ENCODE results near the gene TRUB2. TPM values are rescaled to one million over a fixed set of nuclear protein-coding genes. Genes with fewer than 3 reads are reported as not detected.

Gene TRUB2
- total and polyA plus RNA-seq, 4 donors: 14.6 to 28.9 (median 17.2) TPM

DNA sequence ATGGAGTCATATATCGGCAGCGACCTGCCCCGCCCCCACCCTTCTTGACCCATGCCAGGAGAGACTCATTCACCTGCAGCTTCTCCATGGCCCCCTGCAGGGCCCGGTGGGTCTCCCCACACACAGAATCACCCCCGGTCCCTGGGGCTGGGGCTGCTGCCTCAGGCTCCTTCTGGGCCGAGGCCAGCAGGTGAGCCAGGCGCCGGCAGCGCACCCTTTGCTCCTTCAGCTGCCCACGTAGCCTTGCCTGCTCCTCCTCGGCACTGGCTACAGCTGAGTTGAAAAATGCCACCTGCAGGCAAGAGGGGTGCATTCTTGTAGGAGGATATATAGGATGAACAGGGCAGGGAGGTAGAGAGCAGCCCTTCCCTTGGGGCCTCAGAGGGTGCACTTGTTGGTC, 64.3 kb downstream of the TRUB2 start:
- H3K4me3 ChIP-seq: no peak overlapping the region
- DNase-seq (no peak), ATAC-seq (ENCODE audit: insufficient read depth, low FRiP score) (no peak)
- no peaks in the 10 kb centered on the region for H3K4me1 ChIP-seq (ENCODE audit: control insufficient read depth in 5 of 5, insufficient read depth in 5 of 5, low read length in 5 of 5)
- TF ChIP-seq, protein P1, sequence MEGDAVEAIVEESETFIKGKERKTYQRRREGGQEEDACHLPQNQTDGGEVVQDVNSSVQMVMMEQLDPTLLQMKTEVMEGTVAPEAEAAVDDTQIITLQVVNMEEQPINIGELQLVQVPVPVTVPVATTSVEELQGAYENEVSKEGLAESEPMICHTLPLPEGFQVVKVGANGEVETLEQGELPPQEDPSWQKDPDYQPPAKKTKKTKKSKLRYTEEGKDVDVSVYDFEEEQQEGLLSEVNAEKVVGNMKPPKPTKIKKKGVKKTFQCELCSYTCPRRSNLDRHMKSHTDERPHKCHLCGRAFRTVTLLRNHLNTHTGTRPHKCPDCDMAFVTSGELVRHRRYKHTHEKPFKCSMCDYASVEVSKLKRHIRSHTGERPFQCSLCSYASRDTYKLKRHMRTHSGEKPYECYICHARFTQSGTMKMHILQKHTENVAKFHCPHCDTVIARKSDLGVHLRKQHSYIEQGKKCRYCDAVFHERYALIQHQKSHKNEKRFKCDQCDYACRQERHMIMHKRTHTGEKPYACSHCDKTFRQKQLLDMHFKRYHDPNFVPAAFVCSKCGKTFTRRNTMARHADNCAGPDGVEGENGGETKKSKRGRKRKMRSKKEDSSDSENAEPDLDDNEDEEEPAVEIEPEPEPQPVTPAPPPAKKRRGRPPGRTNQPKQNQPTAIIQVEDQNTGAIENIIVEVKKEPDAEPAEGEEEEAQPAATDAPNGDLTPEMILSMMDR (IDR thresholded peaks at IDR 0.05; ENCODE audit: control extremely low read depth, extremely low read depth): no peak
- H3K27me3 ChIP-seq (ENCODE audit: control insufficient read depth in 3 of 3, insufficient read depth in 3 of 3, low read length in 2 of 3): no peaks in the 10 kb centered on the region
- WGBS, 2 donors: 91 to 94% methylated on average over 11 of the region's 11 CpGs
- no peak overlapping the region for H3K9ac ChIP-seq (ENCODE audit: insufficient read depth in 1 of 2, low read length in 2 of 2)
- H3K27ac ChIP-seq (ENCODE audit: low read depth in 1 of 2, low read length in 1 of 2): no peak overlapping the region
- no peaks in the 10 kb centered on the region for H3K9me3 ChIP-seq (ENCODE audit: control insufficient read depth in 4 of 4, insufficient read depth in 3 of 4, low read length in 3 of 4)
- peaks cover 23 to 57% (median 30%) of the 10 kb centered on the region in 4 donors for H3K36me3 ChIP-seq (ENCODE audit: control insufficient read depth in 4 of 4, insufficient read depth in 4 of 4, low read length in 4 of 4)

DNA sequence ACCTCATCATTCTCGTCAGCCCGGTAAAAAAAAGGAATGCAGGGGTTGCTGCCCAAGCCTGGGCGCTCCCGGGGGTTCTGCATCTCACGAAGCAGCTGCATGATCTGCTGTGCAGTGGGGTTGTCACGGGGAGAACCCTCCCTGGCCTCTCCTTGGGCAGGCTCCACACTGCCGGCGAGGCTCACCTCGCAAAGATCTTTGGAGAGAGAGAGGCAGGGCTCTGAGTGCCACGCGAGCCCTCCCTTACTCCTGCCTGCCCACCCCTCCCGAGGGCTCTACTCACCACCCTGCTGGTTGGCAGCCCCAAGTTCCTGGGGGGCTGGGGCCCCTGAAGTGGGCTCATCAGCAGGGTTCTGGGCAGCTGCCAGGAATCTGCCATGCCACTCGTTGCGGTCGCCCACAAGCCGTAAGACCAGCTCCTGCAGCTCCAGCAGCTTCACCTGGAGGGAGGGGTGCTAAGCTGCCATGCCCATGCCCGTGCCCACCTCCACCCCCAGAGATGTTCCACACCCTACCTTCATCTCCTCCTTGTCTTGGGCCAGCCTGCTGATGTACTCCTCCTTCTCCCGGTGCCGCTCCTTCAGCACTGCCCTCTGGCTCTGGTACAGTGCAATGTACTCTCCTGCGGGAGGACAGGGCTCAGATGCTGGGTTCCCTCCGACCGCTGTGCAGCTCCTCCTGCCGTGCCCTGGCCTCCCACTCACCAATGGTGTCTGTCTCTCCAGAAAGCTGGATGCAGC, 65.0 kb downstream of the TRUB2 start:
- Histone ChIP-seq H3K9ac (ENCODE audit: insufficient read depth in 1 of 2, low read length in 2 of 2) (no peak overlapping the region), H3K27me3 (ENCODE audit: control insufficient read depth in 3 of 3, insufficient read depth in 3 of 3, low read length in 2 of 3) (no peaks in the 10 kb centered on the region), H3K36me3 (ENCODE audit: control insufficient read depth in 4 of 4, insufficient read depth in 4 of 4, low read length in 4 of 4) (peaks cover 23 to 50% (median 25%) of the 10 kb centered on the region in 4 donors), H3K4me3 (no peak overlapping the region), H3K9me3 (ENCODE audit: control insufficient read depth in 4 of 4, insufficient read depth in 3 of 4, low read length in 3 of 4) (no peaks in the 10 kb centered on the region), H3K27ac (ENCODE audit: low read depth in 1 of 2, low read length in 1 of 2) (no peak overlapping the region), H3K4me1 (ENCODE audit: control insufficient read depth in 5 of 5, insufficient read depth in 5 of 5, low read length in 5 of 5) (no peaks in the 10 kb centered on the region)
- ATAC-seq (ENCODE audit: insufficient read depth, low FRiP score) (no peak), DNase-seq (no peak)
- WGBS, 2 donors: 79 to 86% methylated on average over 23 of the region's 23 CpGs
- TF ChIP-seq, protein P1 (IDR thresholded peaks at IDR 0.05; ENCODE audit: control extremely low read depth, extremely low read depth): no peak

Other genes starting within 250 kb of the TRUB2 start
- 10 to 100 TPM; 42.0 to 66.8 TPM for gene PTGES2, start 194.7 kb downstream of the TRUB2 start, total RNA-seq
- 10 to 100 TPM; 49.9 to 59.5 TPM for gene PTGES2, start 194.7 kb downstream of the TRUB2 start, polyA plus RNA-seq
- 100 to 1,000 TPM; 114 to 281 TPM for gene LCN2, start 173.0 kb downstream of the TRUB2 start, total RNA-seq
- gene LCN2, start 173.0 kb downstream of the TRUB2 start, polyA plus RNA-seq: 100 to 1,000 TPM; 309 to 842 TPM
- gene BBLN, start 162.2 kb downstream of the TRUB2 start, total RNA-seq: 10 to 100 TPM; 19.2 to 56.4 TPM
- gene BBLN, start 162.2 kb downstream of the TRUB2 start, polyA plus RNA-seq: 100 to 1,000 TPM in 1 of 2 donors, 10 to 100 TPM in 1; 66.7 to 138 TPM
- 10 to 100 TPM; 36.6 to 83.7 TPM for gene CIZ1, start 130.9 kb downstream of the TRUB2 start, total RNA-seq
- gene CIZ1, start 130.9 kb downstream of the TRUB2 start, polyA plus RNA-seq: 10 to 100 TPM; 43.3 to 57.6 TPM
- 10 to 100 TPM in 1 of 2 donors, 1 to 10 TPM in 1; 8.2 to 23.7 TPM for gene DNM1, start 119.1 kb downstream of the TRUB2 start, total RNA-seq
- gene DNM1, start 119.1 kb downstream of the TRUB2 start, polyA plus RNA-seq: 1 to 10 TPM; 1.2 to 3.9 TPM
- 100 to 1,000 TPM; 100 to 137 TPM for gene GOLGA2, start 46.4 kb downstream of the TRUB2 start, total RNA-seq
- 10 to 100 TPM; 56.0 to 79.4 TPM for gene GOLGA2, start 46.4 kb downstream of the TRUB2 start, polyA plus RNA-seq
- 10 to 100 TPM; 19.6 to 28.4 TPM for gene SWI5, start 46.2 kb downstream of the TRUB2 start, total RNA-seq
- gene SWI5, start 46.2 kb downstream of the TRUB2 start, polyA plus RNA-seq: 10 to 100 TPM; 22.8 to 23.6 TPM
- 10 to 100 TPM; 32.4 to 63.8 TPM for gene COQ4, start 392 bp upstream of the TRUB2 start, total RNA-seq
- gene COQ4, start 392 bp upstream of the TRUB2 start, polyA plus RNA-seq: 10 to 100 TPM; 40.8 to 57.5 TPM
- 10 to 100 TPM in 1 of 2 donors, 1 to 10 TPM in 1; 6.8 to 25.2 TPM for gene SLC27A4, start 18.1 kb upstream of the TRUB2 start, total RNA-seq
- gene SLC27A4, start 18.1 kb upstream of the TRUB2 start, polyA plus RNA-seq: 10 to 100 TPM; 23.3 to 29.7 TPM
- 10 to 100 TPM; 57.1 to 67.2 TPM for gene URM1, start 48.9 kb upstream of the TRUB2 start, total RNA-seq
- 10 to 100 TPM; 35.1 to 65.6 TPM for gene URM1, start 48.9 kb upstream of the TRUB2 start, polyA plus RNA-seq
- gene CERCAM, start 98.4 kb upstream of the TRUB2 start, total RNA-seq: 10 to 100 TPM; 17.9 to 27.5 TPM
- gene CERCAM, start 98.4 kb upstream of the TRUB2 start, polyA plus RNA-seq: 10 to 100 TPM in 1 of 2 donors, 1 to 10 TPM in 1; 6.0 to 10.7 TPM
- gene ODF2, start 133.6 kb upstream of the TRUB2 start, total RNA-seq: 10 to 100 TPM; 31.3 to 34.4 TPM
- 10 to 100 TPM; 13.4 to 21.4 TPM for gene ODF2, start 133.6 kb upstream of the TRUB2 start, polyA plus RNA-seq
- gene GLE1, start 182.3 kb upstream of the TRUB2 start, total RNA-seq: 10 to 100 TPM; 22.8 to 24.7 TPM
- 10 to 100 TPM; 11.3 to 19.4 TPM for gene GLE1, start 182.3 kb upstream of the TRUB2 start, polyA plus RNA-seq
- 100 to 1,000 TPM; 328 to 438 TPM for gene SPTAN1, start 230.1 kb upstream of the TRUB2 start, total RNA-seq
- gene SPTAN1, start 230.1 kb upstream of the TRUB2 start, polyA plus RNA-seq: 100 to 1,000 TPM in 1 of 2 donors, 10 to 100 TPM in 1; 70.0 to 145 TPM

All from lung (tissue), 12 donors.